COLO668 (cell line): ENCODE results near the gene PRDM2.

Experiments used
- DNase-seq: peaks from one replicate; lab custom pipeline; 2025; ENCODE audit not compliant: unreplicated experiment; lab: John Stamatoyannopoulos, UW

PRDM2 gene

DNA sequence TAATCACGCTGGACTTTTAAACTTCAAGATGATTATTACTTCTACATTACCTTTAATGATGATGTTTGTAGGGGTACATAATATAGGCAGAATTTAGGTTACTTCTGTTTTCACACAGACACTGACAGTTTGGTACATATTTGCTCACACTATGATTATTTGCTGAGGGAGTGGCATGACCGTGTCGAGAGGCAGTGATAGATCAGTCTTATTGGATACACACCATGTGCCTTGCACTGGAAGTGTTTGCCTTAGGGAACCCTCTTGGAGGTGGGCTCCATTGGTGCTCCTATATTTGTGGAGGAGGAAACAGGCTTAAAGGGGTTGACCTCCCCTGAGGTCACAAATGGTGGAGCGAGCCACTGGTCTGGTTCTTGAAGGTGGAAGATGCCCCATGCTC, 132.1 kb downstream of the PRDM2 start:
- peak; percentile 63 for DNase-seq

GRCh38 chr1:13832536-13832935, 132.5 kb downstream of the PRDM2 start:
- DNase-seq = peak; percentile 68

DNA sequence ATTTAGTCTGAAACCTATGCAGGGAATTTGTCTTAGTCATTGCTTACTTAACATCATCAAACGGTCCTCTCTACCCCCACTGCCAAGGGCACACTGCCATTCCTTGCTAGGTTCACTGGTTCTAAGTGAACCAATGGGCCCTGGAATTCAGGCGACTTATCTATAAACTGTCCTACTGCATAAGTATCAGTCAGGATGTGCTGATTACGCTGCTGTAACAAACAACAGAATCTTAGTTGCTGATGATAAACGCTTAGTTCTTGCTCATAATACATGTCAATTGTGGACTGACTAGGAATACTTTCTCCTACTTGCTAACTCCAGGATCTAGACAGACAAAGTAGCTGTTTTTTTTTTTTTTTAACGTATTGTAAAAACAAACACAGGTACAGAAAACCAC, 136.1 kb downstream of the PRDM2 start:
- DNase-seq = no peak

GRCh38 chr1:13836631-13837030, 136.6 kb downstream of the PRDM2 start:
- DNase-seq = no peak

DNA sequence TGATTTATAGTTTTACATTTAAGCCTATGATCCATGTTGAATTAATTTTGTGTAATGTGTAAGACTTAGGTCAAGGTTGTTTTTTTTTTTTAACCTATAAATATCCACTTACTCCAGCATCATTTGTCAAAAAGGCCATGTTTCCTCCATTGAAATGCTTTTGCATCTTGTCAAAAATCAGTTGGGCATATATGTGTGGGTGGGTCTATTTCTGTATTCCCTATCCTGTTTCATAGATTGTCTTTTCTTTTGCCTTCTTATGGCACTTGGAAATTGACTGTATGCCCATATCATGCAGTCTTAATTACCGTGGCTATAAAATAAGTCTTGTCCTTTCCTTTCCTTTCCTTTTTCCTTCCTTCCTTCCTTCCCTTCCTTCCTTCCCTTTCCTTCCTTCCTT, 138.2 kb downstream of the PRDM2 start:
- DNase-seq = no peak

DNA sequence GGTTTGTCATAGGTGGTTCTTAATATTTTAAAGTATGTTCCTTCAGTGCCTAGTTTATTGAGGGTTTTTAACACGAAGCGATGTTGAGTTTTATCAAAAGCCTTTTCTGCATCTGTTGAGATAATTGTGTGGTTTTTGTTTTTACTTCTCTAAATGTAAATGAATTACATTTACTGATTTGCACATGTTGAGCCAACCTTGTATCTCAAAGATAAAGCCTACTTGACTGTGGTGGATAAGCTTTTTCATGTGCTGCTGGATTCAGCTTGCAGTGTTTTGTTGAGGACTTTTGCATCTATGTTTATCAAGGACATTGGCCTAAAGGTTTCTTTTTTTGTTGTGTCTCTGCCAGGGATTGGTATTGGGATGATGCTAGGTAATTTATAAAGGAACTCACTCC, 142.5 kb downstream of the PRDM2 start:
- no peak for DNase-seq

DNA sequence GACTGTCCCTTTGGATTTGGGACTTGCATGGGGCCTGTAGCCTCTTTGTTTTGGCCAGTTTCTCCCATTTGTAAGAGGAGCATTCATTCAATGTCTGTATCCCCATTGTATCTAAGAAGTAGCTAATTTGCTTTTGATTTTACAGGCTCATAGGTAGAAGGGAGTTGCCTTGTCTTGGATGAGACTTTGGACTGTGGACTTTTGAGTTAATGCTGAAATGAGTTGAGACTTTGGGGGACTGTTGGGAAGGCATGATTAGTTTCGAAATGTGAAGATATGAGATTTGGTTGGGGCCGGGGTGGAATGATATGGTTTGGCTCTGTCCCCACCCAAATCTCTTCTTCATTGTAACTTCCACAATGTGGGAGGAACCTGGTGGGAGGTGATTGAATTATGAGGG, 151.7 kb downstream of the PRDM2 start:
- DNase-seq = no peak

- DNase-seq = no peak
Measured at GRCh38 chr1:13855554-13855953, 155.6 kb downstream of the PRDM2 start.

DNA sequence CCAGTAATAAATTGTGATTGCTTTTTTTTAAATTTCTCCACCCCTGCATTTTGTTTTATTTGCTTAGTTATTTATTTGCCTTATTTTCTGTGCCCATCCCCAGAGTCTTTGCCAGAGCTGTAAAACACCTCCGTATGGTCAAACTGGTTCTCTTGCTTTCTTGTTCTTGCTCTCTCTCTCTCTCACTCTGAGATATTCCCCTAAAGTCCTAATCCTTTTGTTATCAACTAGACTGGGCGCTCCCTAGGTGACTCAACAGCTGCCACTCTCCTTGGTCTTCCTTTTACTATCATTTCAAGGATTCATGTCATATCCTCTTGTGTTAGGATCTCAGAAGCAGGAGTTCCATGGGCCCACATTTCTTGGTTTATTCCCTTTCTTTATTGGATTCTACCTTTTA, 160.0 kb downstream of the PRDM2 start:
- DNase-seq = no peak

DNA sequence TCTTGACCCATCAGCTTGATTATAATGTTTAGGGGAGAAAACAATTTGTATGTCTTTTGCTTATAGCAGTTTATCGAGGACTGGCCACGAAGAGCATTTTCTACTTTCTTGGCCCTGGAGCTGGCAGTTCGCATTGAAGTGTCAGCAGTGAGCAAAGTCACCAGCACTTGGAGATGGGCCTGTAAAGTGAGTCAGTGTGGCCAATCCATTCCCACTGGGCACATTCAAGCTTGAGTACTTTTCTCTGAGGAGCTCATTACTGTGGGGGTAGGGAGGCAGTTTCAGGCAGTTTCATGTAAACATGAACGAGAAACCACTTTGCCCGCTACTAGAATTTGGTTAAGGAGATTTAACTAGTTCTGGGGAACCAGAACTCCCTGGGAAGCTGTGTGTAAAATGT, 164.8 kb downstream of the PRDM2 start:
- no peak for DNase-seq

DNA sequence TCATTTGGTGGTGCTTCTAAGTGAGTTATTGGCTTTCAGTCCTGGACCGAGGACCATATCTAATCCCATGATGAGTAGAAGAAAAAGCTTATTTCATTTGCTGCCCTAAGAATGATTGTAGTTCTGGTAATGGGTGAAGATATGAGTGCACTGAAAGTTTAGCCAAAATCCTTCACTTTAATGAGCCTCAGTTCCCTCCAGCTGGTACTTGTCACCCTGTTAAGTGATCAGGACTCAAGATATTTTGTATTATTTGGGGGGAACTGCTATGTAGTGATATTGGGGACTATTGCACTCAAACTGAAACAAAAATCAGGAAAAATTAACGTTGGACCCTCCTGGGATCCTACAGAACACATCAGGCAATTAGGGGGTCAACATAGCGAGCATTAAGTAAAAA, 165.9 kb downstream of the PRDM2 start:
- DNase-seq = no peak

GRCh38 chr1:13867603-13868002, 167.6 kb downstream of the PRDM2 start:
- no peak for DNase-seq

DNA sequence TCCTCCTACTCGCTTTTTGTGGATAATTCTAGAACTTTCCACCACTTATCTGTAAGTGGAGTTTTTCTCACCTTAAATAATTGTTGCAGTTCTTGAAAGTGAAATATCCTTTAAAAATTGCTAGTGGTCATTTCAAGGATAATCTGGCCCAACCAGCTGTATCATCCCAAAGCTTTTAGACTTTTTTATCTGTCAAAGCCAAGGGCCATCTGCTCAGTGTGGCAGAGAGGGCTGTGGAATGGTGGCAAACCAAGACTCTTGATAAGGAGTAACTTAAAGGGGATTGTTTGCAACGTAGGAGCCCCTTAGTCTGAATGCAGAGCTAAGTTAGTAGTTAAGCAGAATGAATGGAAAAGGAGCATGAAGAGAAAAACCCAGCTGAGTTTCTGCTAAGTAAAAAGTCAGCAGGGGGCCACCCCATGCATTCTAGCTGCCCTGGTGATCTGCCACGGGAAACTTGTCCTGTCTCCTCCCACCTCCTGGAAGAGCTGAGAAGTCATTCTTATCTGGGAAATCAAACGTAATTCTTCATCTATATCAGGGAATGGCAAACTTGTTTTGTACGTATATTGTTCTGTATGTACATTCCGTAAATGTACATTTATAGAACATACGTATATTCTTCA, 169.3 kb downstream of the PRDM2 start:
- no peak for DNase-seq

DNA sequence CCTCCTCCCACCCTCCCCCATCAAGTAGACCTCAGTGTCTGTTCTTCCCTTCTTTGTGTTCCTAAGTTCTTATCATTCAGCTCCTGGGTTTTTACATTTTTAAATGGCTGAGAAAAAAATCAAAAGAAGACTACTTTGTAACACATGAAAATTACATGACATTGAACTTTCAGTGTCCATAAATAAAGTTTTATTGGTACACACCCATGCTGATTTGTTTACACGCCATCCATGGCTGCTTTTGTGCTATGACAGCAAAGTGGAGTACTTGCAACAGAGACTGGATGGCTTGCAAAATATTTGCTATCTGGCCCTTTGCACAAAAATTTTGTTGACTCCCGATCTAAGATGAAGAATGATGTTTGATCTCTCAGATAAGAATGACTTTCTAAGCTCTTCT, 171.4 kb downstream of the PRDM2 start:
- no peak for DNase-seq

DNA sequence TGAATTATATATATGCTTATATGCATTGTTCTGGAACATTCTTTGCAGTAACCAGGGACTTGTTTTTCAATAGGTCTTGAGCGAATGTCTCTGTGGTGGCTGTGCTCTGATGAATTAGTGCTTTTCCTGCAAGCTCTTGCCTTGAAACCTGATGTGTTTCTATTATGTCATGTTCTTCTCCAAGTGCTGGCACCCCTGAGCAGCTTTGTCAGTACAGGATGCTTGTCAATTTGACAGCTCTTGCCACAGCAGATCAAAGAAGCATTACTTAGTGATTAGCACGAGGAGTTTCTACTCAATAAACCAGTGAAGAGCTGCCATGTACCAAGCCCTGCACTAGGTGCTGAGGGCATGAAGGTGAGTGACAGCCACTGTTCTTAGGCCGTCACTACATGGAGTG, 171.9 kb downstream of the PRDM2 start:
- DNase-seq = no peak

GRCh38 chr1:13873032-13873431, 173.0 kb downstream of the PRDM2 start:
- DNase-seq = no peak
